IMR-90 (cell line): ENCODE measurements around the gene HK3. TPM values are rescaled to one million over a fixed set of nuclear protein-coding genes. Genes with fewer than 3 reads are reported as not detected.

Source experiments
- ATAC-seq: fragments of 200-7000 bp; cut with Tn5 transposase; 2 replicates; pipeline ENCODE4 v1.9.1; 2020; ENCODE audit warnings: low read depth, mild to moderate bottlenecking, moderate library complexity
- BruUV-seq: library from RNA; stranded (reverse); fragments of 400-500 nt; replicated peaks from 2 replicates; lab custom pipeline; 2021; lab: Mats Ljungman, UMichigan
- CTCF ChIA-PET: fragments of 300-600 bp; formaldehyde crosslinking; extraction: SDS; loops from one replicate; lab custom pipeline; 2021; ENCODE audit warnings: antibody characterized with exemption; lab: Yijun Ruan, JAX
- POLR2A ChIA-PET: fragments of 300-600 bp; sonication (Branson Sonifier 250); formaldehyde crosslinking; loops from one replicate; lab custom pipeline; 2022; ENCODE audit warnings: antibody characterized with exemption; ENCODE audit not compliant: unreplicated experiment; lab: Charles Lee
- DNase-seq: peaks from one replicate; pipeline ENCODE4 v3.0.0; 2013
- H2AFZ ChIP-seq: replicated peaks from 2 replicates; pipeline ENCODE3; 2013; ENCODE audit warnings: low read length, mild to moderate bottlenecking; ENCODE audit not compliant: poor library complexity
- H2AK5ac ChIP-seq: 2 replicates; pipeline ENCODE4 v1.6.1; 2013; ENCODE audit warnings: low read depth, low read length, inconsistent platforms
- H2AK9ac ChIP-seq: replicated peaks from 2 replicates; pipeline ENCODE3; 2013; ENCODE audit warnings: mild to moderate bottlenecking, low read depth, low read length, moderate library complexity; ENCODE audit not compliant: poor library complexity
- H2BK120ac ChIP-seq: 2 replicates; pipeline ENCODE4 v1.6.1; 2013; ENCODE audit warnings: low read depth, low read length, inconsistent platforms
- H2BK15ac ChIP-seq: 3 replicates; pipeline ENCODE4 v1.6.1; 2013; ENCODE audit warnings: low read depth, low read length, inconsistent platforms
- H2BK20ac ChIP-seq: 2 replicates; pipeline ENCODE4 v1.6.1; 2013; ENCODE audit warnings: low read depth, mild to moderate bottlenecking, inconsistent platforms, low read length, moderate library complexity
- H2BK5ac ChIP-seq: 2 replicates; pipeline ENCODE4 v1.6.1; 2013; ENCODE audit warnings: mild to moderate bottlenecking, low read depth, low read length, inconsistent platforms; ENCODE audit not compliant: poor library complexity, severe bottlenecking
- H3K14ac ChIP-seq: replicated peaks from 2 replicates; pipeline ENCODE4 v1.6.1; 2013; ENCODE audit warnings: low read depth, low read length, inconsistent platforms
- H3K18ac ChIP-seq: 2 replicates; pipeline ENCODE4 v1.6.1; 2013; ENCODE audit warnings: low read depth, low read length, control low read depth
- H3K23ac ChIP-seq: 2 replicates; pipeline ENCODE4 v1.6.1; 2013; ENCODE audit warnings: low read depth, low read length, inconsistent platforms
- H3K27ac ChIP-seq: 2 replicates; pipeline ENCODE4 v1.5.1; 2013; ENCODE audit warnings: mild to moderate bottlenecking, control low read depth, low read length; ENCODE audit not compliant: insufficient read depth
- H3K27me3 ChIP-seq: 2 replicates; pipeline ENCODE4 v1.6.1; 2013; ENCODE audit warnings: low read length; ENCODE audit not compliant: control insufficient read depth, insufficient read depth
- H3K36me3 ChIP-seq: 2 replicates; pipeline ENCODE4 v1.6.1; 2013; ENCODE audit warnings: low read length, mixed read lengths; ENCODE audit not compliant: control insufficient read depth, insufficient read depth
- H3K4ac ChIP-seq: 2 replicates; pipeline ENCODE4 v1.6.1; 2013; ENCODE audit warnings: low read depth, low read length, inconsistent platforms
- H3K4me1 ChIP-seq: 2 replicates; pipeline ENCODE4 v1.6.1; 2013; ENCODE audit warnings: low read length, mixed read lengths; ENCODE audit not compliant: control insufficient read depth, insufficient read depth
- H3K4me2 ChIP-seq: 2 replicates; pipeline ENCODE4 v1.6.1; 2013; ENCODE audit warnings: low read depth, mild to moderate bottlenecking, control low read depth, low read length, moderate library complexity
- H3K4me3 ChIP-seq: 2 replicates; pipeline ENCODE4 v1.5.1; 2013; ENCODE audit warnings: low read depth, mild to moderate bottlenecking, control low read depth, low read length, moderate library complexity; ENCODE audit not compliant: insufficient read depth
- H3K56ac ChIP-seq: 2 replicates; pipeline ENCODE4 v1.6.1; 2013; ENCODE audit warnings: low read length, inconsistent platforms; ENCODE audit not compliant: insufficient read depth; ENCODE audit errors: extremely low read depth
- H3K79me1 ChIP-seq, 2 experiments: 2 replicates each; pipeline ENCODE4 v1.6.1; 2013; ENCODE audit warnings: low read length in 2 of 2, inconsistent platforms in 1 of 2, low read depth in 1 of 2
- H3K9ac ChIP-seq: 2 replicates; pipeline ENCODE4 v1.6.1; 2013; ENCODE audit warnings: low read depth, low read length, control low read depth
- H3K9me1 ChIP-seq: 2 replicates; pipeline ENCODE4 v1.6.1; 2013; ENCODE audit warnings: low read length, inconsistent platforms; ENCODE audit not compliant: insufficient read depth
- H3K9me3 ChIP-seq: 2 replicates; pipeline ENCODE4 v1.6.1; 2013; ENCODE audit warnings: low read length; ENCODE audit not compliant: control insufficient read depth, insufficient read depth
- H4K20me1 ChIP-seq: 2 replicates; pipeline ENCODE4 v1.6.1; 2013; ENCODE audit warnings: low read length, inconsistent platforms; ENCODE audit not compliant: insufficient read depth
- H4K5ac ChIP-seq: 2 replicates; pipeline ENCODE4 v1.6.1; 2013; ENCODE audit warnings: mild to moderate bottlenecking, low read depth, low read length, control low read depth
- H4K8ac ChIP-seq, 2 experiments: 2 replicates each; pipeline ENCODE4 v1.6.1; 2013; ENCODE audit warnings: low read depth in 2 of 2, low read length in 2 of 2, control low read depth in 1 of 2, inconsistent platforms in 1 of 2
- H4K91ac ChIP-seq: 2 replicates; pipeline ENCODE4 v1.6.1; 2013; ENCODE audit warnings: low read depth, low read length, inconsistent platforms; ENCODE audit not compliant: insufficient read depth
- BHLHE40 ChIP-seq: fragments of 150-350 bp; IDR thresholded peaks from 2 replicates; pipeline ENCODE4 v1.6.1; 2016; ENCODE audit warnings: mild to moderate bottlenecking, low read depth, low read length
- CEBPB ChIP-seq: IDR thresholded peaks from 2 replicates; pipeline ENCODE4 v1.6.1; 2012; ENCODE audit warnings: low read depth, low read length, improper control_type of control experiment
- FOS ChIP-seq: fragments of 150-350 bp; IDR thresholded peaks from 2 replicates; pipeline ENCODE4 v1.6.1; 2016; ENCODE audit warnings: low read depth, low read length
- MAFK ChIP-seq: IDR thresholded peaks from 2 replicates; pipeline ENCODE4 v1.6.1; 2012; ENCODE audit warnings: low read depth, low read length, improper control_type of control experiment
- MXI1 ChIP-seq: IDR thresholded peaks from 2 replicates; pipeline ENCODE4 v1.6.1; 2012; ENCODE audit warnings: low read depth, mild to moderate bottlenecking, low read length, moderate library complexity, borderline replicate concordance
- RFX5 ChIP-seq: IDR thresholded peaks from 2 replicates; pipeline ENCODE4 v1.8.0; 2012; ENCODE audit warnings: low read depth, mild to moderate bottlenecking, low read length, moderate library complexity
- WGBS, 2 experiments: methylation state at CpG; one replicate each; pipeline versions ENCODE4 v1.1.5 to v1.1.7; 2013; ENCODE audit warnings: missing lambda C conversion rate in 2 of 2; ENCODE audit not compliant: insufficient read length in 1 of 2; ENCODE audit errors: extremely low coverage in 2 of 2; 5-methylcytosine and 5-hydroxymethylcytosine counted together
- dilution Hi-C: fragments of 300-500 bp; cut with HindIII; formaldehyde crosslinking; loops from one replicate; pipeline ENCODE4 v1.14.3; 2018; ENCODE audit warnings: low sequenced_read_pairs; ENCODE audit not compliant: unreplicated experiment
- in situ Hi-C: fragments of 300-500 bp; cut with MboI; formaldehyde crosslinking; loops from 3 replicates; pipeline ENCODE4 v1.14.3; 2019; ENCODE audit warnings: low sequenced_read_pairs, inconsistent platforms, mixed read lengths
- intact Hi-C: fragments of 100-400 bp; cut with micrococcal nuclease; formaldehyde crosslinking; loops from 2 replicates; pipeline ENCODE4 v1.10.0; 2022
- polyA plus RNA-seq, 3 experiments: library from polyadenylated mRNA; depleted of rRNA; stranded (reverse); fragments of >200 nt; gene quantifications; 2 replicates each; pipeline ENCODE4 v1.2.3, GENCODE V29; 2012; ENCODE audit warnings: low replicate concordance in 1 of 3
- total RNA-seq: library from RNA; depleted of rRNA; stranded (reverse); fragments of >200 nt; gene quantifications from 2 replicates; pipeline ENCODE4 v1.2.3, GENCODE V29; 2012
- TF ChIP-seq, protein P1 (sequence below): conservative IDR thresholded peaks from 2 replicates; pipeline ENCODE4 v1.5.1; 2012; ENCODE audit warnings: mild to moderate bottlenecking, low read depth, low read length, improper control_type of control experiment

The HK3 gene
- total and polyA plus RNA-seq, 2 of the 4 experiments (the other 2 are of a cell fraction), result not detected

DNA sequence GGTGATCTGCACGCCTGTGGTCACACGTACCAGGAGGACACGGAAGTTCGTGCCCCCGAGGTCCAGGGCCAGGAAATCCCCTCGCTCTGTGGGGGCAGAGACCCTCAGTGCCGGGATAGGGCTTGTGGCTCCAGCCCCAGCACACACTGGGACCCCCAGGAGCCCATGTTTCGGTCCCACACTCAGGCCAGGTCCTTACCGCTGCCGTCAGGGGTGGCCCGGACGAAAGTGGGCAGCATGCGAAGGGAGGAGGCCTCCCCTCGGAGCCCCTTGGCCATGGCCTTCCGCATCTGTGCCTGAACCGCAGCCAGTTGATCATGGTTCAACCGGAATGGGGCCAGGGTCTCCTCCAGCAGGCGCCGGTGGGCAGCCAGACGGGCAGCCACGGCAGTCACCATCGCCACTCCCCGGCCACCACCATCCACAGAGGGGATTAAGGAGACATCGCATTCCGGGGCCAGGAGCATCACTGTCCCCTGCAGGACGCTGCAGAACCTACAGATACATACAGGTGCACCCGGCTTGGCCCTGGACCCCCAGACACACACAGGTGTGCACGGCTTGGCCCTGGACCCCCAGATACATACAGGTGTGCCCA, 11.8 kb downstream of the HK3 start (continued):
- TF ChIP-seq RFX5, result no peak
- no peak for TF ChIP-seq FOS

DNA sequence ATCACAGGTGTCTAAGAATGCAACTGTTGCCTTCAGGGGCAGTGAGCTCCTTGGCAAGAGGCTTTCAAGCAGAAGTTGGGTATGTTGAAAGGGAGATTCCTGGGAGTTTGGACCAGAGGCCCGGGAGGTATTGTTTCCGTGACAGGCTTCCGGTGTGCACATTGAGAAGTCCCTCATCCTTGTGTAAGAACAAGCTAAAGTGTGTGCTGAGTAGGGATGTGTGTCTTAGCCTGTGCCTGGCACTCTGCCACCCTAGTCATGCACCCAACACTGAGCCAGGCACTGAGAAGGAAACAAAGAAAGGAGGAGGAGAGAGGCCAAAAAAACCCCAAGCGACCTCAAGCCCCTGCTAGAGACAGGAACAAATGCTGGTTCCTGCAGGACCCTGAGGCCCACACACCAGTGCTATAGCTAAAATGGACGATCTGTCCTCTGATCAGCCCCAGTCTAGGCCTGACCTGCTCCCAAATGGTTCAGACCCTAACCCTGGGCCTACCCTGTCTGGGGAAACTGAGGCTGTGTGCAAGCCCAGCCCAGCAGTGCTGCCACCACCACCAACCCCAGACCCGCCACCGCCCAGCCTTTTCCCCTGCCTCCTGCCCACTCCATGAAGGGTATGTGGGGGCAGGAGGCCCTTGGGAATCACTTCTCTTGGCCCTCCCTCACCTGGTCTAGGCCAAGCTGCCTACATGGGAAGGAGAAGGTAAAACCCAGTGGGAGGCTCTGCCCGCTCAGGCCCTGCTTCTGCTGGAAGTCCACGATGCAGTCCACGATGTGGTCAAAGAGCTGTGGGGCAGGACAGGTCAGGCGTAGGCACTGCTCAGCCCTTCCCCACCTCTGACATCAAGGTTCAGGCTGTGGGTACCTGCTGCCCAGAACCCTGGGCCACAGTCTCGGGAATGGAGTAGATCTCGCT, 12.6 kb downstream of the HK3 start:
- Histone ChIP-seq H3K4ac (no peak overlapping the region), H2AK5ac (no peak overlapping the region), H3K18ac (no peak overlapping the region), H3K9ac (no peak overlapping the region), H2AFZ (peak overlapping the region; percentile 44), H3K27ac (no peak overlapping the region), H4K20me1 (no peaks in the 10 kb centered on the region), H3K4me2 (no peak overlapping the region), H3K9me1 (no peaks in the 10 kb centered on the region), H4K8ac (no peak overlapping the region), H4K5ac (no peak overlapping the region), H2BK15ac (no peak overlapping the region), H3K4me1 (no peaks in the 10 kb centered on the region), H3K14ac (no peak overlapping the region), H3K36me3 (no peaks in the 10 kb centered on the region), H2BK5ac (no peak overlapping the region), H4K91ac (no peak overlapping the region), H3K56ac (no peak overlapping the region), H3K79me1 (no peaks in the 10 kb centered on the region), H2BK120ac (no peak overlapping the region), H3K23ac (no peak overlapping the region), H2BK20ac (no peak overlapping the region), H2AK9ac (no peak overlapping the region), H3K9me3 (no peaks in the 10 kb centered on the region), H3K27me3 (peaks cover 50% of the 10 kb centered on the region), H3K4me3 (no peak overlapping the region)
- in situ Hi-C loops, result no loop called here
- DNase-seq (no peak), ATAC-seq (no peak)
- dilution Hi-C loops, result no loop called here
- POLR2A ChIA-PET, result interaction anchor here (0.5 kb wide), 1 partner anchor 212 kb away, joined by 7 read pairs; no protein-coding TSS in a partner anchor
- 83% methylated on average over 2 of the region's 13 CpGs; no CpG with 5 or more reads in 1 of the 2 experiments for WGBS, 2 experiments
- TF ChIP-seq, protein P1, sequence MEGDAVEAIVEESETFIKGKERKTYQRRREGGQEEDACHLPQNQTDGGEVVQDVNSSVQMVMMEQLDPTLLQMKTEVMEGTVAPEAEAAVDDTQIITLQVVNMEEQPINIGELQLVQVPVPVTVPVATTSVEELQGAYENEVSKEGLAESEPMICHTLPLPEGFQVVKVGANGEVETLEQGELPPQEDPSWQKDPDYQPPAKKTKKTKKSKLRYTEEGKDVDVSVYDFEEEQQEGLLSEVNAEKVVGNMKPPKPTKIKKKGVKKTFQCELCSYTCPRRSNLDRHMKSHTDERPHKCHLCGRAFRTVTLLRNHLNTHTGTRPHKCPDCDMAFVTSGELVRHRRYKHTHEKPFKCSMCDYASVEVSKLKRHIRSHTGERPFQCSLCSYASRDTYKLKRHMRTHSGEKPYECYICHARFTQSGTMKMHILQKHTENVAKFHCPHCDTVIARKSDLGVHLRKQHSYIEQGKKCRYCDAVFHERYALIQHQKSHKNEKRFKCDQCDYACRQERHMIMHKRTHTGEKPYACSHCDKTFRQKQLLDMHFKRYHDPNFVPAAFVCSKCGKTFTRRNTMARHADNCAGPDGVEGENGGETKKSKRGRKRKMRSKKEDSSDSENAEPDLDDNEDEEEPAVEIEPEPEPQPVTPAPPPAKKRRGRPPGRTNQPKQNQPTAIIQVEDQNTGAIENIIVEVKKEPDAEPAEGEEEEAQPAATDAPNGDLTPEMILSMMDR, result no peak
- TF ChIP-seq BHLHE40 (no peak), MAFK (no peak), CEBPB (no peak), MXI1 (no peak)
- no TSS peak for BruUV-seq
- intact Hi-C loops, result no loop called here
- CTCF ChIA-PET, result no interaction called here
